ENCODE data around the gene STARD10. TPM values are rescaled to one million over a fixed set of nuclear protein-coding genes. Genes with fewer than 3 reads are reported as not detected.

STARD10 gene
- total and polyA plus RNA-seq, 9 of the 15 experiments (the other 6 are each of a cell fraction or from before 2014, with no cell fraction given): 0.15 to 52.9 (median 32.3) TPM

DNA sequence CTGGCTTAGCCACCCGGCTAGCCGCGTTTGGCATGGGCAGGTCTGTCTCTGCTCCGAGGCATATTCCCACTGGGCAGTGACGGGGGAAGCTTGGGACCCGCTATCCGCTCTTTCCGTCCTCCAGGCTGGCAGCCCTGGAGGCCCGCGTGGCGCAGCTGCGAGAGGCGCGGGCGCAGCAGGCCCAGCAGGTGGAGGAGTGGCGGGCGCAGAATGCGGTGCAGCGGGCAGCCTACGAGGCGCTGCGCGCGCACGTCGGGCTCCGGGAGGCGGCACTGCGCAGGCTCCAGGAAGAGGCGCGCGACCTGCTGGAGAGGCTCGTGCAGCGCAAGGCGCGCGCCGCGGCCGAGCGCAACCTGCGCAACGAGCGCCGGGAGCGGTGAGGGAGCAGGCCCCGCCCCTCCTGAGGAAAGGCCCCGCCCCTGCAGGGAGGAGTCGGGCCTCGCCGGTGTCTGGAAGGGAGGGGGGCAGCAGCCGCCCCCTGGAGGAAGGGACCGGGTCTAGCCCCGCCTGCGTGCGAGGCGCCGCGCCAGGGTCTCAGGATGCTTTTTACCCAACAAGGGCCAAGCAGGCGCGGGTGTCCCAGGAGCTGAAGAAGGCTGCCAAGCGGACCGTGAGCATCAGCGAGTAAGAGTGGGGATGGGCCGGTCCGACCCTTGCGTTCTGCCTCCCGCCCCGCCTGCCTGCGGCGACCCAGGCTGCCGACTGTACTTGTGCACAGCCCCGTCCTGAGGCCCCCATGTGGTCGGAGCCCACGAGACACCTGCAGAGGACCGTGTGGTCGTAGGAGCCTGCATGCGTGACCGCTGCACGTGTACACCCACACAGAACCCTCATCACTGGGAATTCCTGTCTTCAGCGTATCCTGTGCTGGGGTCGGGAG lies 28.3 kb upstream of the STARD10 start (continued):
- TF ChIP-seq ZNF324 (CRISPR knock-in tag; IDR thresholded peaks at IDR 0.05) (no peak), ZBTB1 (CRISPR knock-in tag; IDR thresholded peaks at IDR 0.05; ENCODE audit: borderline replicate concordance, low read depth) (no peak; the same call in 1 of the 2 replicates), CHCHD3 (CRISPR knock-in tag; IDR thresholded peaks at IDR 0.05) (no peak), ZNF644 (tag; IDR thresholded peaks at IDR 0.05; ENCODE audit: low read depth) (no peak), RAD21 (CRISPR knock-in tag; conservative IDR thresholded peaks at IDR 0.05 in 1 of 2, IDR thresholded peaks at IDR 0.05 in 1 of 2) (0 out of 4 replicates have a peak, but pooled peaks of 1 of the 2 experiments have one; percentile 24), SMAD1 (IDR thresholded peaks at IDR 0.05; ENCODE audit: low read depth, low read length, partially characterized antibody) (no peak), L3MBTL2 (IDR thresholded peaks at IDR 0.05) (peak; percentile 84), ILK (tag; IDR thresholded peaks at IDR 0.05; ENCODE audit: borderline replicate concordance, low read depth) (no peak), CTBP1 (IDR thresholded peaks at IDR 0.05; ENCODE audit: borderline replicate concordance) (peak; percentile 76), NR1H2 (CRISPR knock-in tag; IDR thresholded peaks at IDR 0.05) (0 out of 2 replicates have a peak, but pooled peaks have one; percentile 79), HDAC1 (IDR thresholded peaks at IDR 0.05) (no peak), RBM25 (IDR thresholded peaks at IDR 0.05; ENCODE audit: low read depth, low read length, severe bottlenecking) (no peak), RBM14 (IDR thresholded peaks at IDR 0.05; ENCODE audit: borderline replicate concordance, insufficient read depth, low read depth, low read length) (0 out of 2 replicates have a peak, but pooled peaks have one; percentile 21), ZKSCAN3 (CRISPR knock-in tag; IDR thresholded peaks at IDR 0.05) (no peak), POLR2H (tag; IDR thresholded peaks at IDR 0.05; ENCODE audit: low read depth) (no peak), ZNF263 (CRISPR knock-in tag; IDR thresholded peaks at IDR 0.05; ENCODE audit: borderline replicate concordance) (0 out of 2 replicates have a peak, but pooled peaks have one; percentile 8), SP1 (CRISPR knock-in tag; IDR thresholded peaks at IDR 0.05) (0 out of 2 replicates have a peak, but pooled peaks have one; percentile 45), HLTF (IDR thresholded peaks at IDR 0.05) (no peak), FOXM1 (IDR thresholded peaks at IDR 0.05; ENCODE audit: low read depth) (no peak), FOXM1 (CRISPR knock-in tag; IDR thresholded peaks at IDR 0.05; ENCODE audit: low read depth) (peak; percentile 79; the same call in 1 of the 2 replicates)
- TF ChIP-seq, protein P1, sequence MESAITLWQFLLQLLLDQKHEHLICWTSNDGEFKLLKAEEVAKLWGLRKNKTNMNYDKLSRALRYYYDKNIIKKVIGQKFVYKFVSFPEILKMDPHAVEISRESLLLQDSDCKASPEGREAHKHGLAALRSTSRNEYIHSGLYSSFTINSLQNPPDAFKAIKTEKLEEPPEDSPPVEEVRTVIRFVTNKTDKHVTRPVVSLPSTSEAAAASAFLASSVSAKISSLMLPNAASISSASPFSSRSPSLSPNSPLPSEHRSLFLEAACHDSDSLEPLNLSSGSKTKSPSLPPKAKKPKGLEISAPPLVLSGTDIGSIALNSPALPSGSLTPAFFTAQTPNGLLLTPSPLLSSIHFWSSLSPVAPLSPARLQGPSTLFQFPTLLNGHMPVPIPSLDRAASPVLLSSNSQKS (CRISPR knock-in tag; IDR thresholded peaks at IDR 0.05): no peak
- TF ChIP-seq, protein P2, sequence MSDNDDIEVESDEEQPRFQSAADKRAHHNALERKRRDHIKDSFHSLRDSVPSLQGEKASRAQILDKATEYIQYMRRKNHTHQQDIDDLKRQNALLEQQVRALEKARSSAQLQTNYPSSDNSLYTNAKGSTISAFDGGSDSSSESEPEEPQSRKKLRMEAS (CRISPR knock-in tag; IDR thresholded peaks at IDR 0.05): peak; percentile 78
- TF ChIP-seq, protein P3, sequence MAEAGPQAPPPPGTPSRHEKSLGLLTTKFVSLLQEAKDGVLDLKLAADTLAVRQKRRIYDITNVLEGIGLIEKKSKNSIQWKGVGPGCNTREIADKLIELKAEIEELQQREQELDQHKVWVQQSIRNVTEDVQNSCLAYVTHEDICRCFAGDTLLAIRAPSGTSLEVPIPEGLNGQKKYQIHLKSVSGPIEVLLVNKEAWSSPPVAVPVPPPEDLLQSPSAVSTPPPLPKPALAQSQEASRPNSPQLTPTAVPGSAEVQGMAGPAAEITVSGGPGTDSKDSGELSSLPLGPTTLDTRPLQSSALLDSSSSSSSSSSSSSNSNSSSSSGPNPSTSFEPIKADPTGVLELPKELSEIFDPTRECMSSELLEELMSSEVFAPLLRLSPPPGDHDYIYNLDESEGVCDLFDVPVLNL (CRISPR knock-in tag; IDR thresholded peaks at IDR 0.05; ENCODE audit: low read depth): no peak
- TF ChIP-seq, protein P4, sequence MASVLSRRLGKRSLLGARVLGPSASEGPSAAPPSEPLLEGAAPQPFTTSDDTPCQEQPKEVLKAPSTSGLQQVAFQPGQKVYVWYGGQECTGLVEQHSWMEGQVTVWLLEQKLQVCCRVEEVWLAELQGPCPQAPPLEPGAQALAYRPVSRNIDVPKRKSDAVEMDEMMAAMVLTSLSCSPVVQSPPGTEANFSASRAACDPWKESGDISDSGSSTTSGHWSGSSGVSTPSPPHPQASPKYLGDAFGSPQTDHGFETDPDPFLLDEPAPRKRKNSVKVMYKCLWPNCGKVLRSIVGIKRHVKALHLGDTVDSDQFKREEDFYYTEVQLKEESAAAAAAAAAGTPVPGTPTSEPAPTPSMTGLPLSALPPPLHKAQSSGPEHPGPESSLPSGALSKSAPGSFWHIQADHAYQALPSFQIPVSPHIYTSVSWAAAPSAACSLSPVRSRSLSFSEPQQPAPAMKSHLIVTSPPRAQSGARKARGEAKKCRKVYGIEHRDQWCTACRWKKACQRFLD (CRISPR knock-in tag; IDR thresholded peaks at IDR 0.05): peak; percentile 43; the same call in 1 of the 2 replicates

All from K562 (cell line).